Measurements from ENCODE around the gene ERC2.

Gene ERC2

GRCh38 chr3:55616803-55617202 lies 851.5 kb downstream of the ERC2 start:
- DNase-seq (ENCODE audit: low read depth), result no peak

GRCh38 chr3:55615694-55616295 lies 852.5 kb downstream of the ERC2 start:
- no peak for DNase-seq (ENCODE audit: low read depth)

DNA sequence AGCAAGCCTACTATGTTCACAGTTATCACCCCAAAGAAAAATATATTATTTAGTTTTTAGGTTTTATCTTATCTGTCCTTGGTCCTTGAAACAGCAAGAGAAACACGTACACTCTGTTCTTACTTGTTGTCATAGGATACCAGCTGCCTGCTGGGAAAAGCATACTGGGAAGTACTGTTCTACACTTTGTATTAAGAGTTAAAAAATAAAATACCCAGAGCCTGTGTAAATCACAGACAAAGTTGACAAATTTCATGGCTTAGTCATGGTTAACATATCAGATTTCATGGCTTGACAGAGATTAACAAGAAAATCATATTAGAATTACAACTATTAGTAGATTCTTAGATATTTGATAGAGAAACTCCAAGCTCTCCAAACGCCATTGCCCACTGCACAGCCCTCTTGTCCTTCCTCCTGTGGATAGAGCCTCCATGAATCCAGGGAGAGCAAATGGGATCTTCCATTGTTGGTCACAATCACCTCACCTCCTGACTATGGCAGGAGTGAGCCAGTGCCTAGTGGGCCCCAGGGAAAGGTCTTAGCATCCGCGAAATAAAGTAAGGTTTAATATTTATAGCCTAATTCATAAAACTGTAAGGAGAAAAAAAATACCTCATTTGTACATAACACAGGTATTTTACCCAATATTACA lies 853.1 kb downstream of the ERC2 start:
- DNase-seq (ENCODE audit: low read depth), result no peak

GRCh38 chr3:55611121-55611520 lies 857.1 kb downstream of the ERC2 start:
- no peak for DNase-seq (ENCODE audit: low read depth)

DNA sequence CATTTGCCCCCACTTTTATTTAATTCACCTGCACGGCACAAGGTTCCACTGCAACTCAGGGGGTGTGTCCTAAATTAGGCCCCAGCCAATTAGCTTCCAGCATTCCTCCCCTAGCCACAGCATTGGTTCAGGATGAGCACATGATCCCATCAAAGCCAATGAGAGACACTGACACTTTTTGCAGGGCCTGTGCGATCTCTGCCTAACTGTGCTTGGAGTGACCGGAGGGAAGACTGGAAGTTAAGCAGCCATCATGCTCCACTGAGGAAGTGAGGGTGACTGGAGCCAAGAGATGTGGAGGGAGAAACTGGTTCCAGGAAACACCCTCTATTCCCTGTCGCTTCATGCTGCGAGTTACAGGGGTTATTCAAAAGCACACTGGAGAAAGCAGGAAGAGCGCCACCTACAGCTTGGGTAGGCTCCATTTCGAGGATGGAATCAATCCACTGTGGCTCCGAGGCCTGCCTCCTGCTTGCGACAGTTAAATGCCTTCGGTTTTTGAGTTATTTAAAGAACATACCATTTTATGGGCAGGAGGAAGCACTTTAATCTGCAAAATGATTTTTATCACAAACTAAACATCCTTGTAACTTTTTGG lies 858.9 kb downstream of the ERC2 start:
- DNase-seq (ENCODE audit: low read depth), result no peak

DNA sequence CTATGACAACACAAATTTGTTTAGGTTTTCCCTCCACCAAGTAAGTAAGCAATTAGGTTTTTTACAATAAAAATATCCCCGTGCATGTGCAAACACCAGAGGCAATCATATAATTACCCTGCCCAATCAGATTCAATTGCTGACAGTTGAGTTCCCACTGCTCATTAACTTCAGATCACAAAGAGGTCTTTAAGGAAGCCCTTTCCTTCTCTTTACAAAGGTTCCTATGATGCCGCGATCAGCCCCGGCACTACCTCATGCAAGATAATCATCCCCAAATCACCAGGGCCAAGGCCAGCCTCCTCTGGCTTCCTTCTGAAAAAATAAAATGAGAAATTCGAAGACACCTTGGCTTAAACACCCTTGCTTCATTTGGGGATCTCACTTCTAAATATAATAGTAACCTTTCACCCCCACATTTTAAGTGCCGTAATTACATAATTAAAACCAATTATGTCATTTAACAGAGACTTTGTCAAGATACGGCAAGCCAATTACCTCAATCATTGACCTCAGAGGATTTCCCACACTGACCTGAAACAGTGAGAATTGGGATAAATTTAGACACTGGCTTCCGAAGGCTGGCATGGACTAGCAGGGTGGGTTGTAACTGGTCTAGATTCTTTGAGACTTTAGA lies 859.8 kb downstream of the ERC2 start:
- DNase-seq (ENCODE audit: low read depth), result no peak

DNA sequence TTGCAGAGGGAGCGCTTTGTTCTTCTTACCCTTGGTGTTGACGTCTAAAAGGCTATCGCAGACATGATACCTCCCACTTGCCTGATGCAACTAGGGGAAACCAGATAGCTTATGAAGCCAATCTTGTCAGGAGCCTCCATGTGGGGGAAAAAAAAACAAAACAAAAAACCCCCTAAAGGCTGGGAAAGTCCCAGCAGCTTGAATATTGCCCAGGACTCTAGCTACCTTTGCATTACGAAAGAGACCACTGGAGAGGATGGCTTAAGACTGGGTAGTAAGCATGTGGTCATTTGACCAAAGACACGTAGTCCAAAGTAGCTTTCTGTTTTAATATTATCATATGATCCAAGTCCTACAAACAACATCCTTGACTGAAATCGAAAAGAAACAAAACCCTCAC lies 860.4 kb downstream of the ERC2 start:
- no peak for DNase-seq (ENCODE audit: low read depth)

- no peak for DNase-seq (ENCODE audit: low read depth)
Measured at GRCh38 chr3:55607175-55607574, 861.1 kb downstream of the ERC2 start.

GRCh38 chr3:55605443-55606236 lies 862.6 kb downstream of the ERC2 start:
- peak; percentile 29 for DNase-seq (ENCODE audit: low read depth)

- no peak for DNase-seq (ENCODE audit: low read depth)
Measured at GRCh38 chr3:55604846-55605245, 863.4 kb downstream of the ERC2 start.

- DNase-seq (ENCODE audit: low read depth), result no peak
Measured at GRCh38 chr3:55604402-55604801, 863.9 kb downstream of the ERC2 start.

DNA sequence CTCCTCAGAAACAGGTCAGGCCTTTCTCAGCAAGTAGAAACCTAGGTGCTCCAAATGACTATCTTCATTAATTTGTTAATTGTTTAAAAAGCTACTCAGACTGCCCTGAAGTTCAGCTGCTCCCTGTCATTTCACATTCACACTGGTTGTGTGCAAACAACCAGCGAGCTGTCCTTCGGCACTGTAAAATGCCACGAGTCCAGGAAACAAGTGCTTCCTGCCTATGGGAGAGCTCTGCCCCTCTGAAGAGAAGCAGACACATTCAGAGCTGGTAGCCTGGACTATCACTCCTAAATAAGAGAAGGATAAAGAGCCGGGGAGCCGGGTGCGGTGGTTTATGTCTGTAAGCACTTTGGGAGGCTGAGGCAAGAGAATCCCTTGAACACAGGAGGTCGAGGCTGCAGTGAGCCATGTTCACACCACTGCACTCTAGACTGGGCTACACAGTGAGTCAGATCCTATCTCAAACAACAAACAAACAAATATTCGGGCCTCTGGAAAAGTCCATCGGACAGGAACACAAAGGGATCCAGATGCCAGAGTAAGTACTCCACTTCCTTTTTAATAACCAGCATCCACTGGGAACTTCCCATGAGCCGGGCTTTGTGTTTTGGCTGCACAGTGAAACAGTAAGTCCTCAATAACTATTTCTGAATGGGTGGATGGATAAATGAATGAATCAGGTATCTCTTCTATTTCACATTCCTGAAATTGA lies 866.7 kb downstream of the ERC2 start:
- DNase-seq (ENCODE audit: low read depth), result no peak

DNA sequence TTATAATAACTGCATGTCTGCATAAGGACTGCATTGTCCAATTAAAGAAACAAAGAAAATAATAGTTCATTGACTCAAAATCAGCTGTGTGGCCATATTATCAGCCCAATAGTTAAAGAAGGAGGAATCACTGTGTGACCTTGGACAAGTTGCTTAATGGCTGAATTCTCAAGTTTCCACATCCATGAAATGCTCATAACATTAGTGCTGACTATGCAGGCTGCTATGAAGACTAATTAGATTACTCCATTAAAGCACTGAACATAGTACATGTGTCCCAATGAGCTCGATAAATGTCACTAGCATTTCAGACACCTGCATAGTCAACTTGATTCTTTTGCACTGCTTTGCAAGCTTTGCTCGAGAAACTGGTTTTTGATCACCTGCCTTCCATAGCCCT lies 870.0 kb downstream of the ERC2 start:
- no peak for DNase-seq (ENCODE audit: low read depth)

DNA sequence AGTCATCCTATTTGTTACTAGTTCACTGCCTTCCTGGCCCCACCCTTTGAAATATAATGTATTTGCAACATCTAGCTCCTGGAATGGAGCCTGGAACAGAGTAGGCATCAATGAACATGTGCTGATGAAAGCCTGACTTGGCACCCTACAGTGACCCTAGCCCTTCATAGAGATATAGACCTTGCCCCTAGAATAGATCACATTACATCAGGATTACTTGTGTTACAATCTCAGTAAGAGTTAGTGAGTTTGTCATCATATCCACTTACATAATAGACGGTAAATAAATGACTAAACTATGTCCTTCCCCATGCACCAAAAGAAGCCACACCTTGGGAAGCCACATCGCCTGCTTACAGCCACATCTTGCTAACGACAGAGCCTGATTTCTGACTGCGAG lies 870.6 kb downstream of the ERC2 start:
- DNase-seq (ENCODE audit: low read depth), result no peak

DNA sequence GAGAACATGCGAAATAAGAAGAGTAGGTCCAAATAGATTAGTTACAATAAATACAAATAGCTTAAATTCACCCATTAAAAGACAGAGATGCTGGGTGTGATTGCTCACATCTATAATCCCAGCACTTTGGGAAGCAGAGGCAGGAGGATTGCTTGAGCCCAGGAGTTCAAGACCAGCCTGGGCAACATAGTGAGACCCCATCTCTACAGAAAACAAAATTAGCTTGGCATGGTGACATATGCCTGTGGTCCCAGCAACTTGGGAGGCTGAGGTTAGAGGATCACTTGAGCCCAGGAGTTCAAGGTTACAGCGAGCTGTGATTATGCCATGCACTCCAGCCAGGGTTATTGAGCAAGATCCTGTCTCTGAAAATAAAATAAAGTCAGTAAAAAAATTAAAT lies 872.1 kb downstream of the ERC2 start:
- DNase-seq (ENCODE audit: low read depth), result no peak

- no peak for DNase-seq (ENCODE audit: low read depth)
Measured at GRCh38 chr3:55595420-55595819, 872.8 kb downstream of the ERC2 start.

- DNase-seq (ENCODE audit: low read depth), result no peak
Measured at GRCh38 chr3:55592572-55592971, 875.7 kb downstream of the ERC2 start.

- DNase-seq (ENCODE audit: low read depth), result no peak
Measured at GRCh38 chr3:55591888-55592287, 876.4 kb downstream of the ERC2 start.

- no peak for DNase-seq (ENCODE audit: low read depth)
Measured at GRCh38 chr3:55588146-55588765, 880.0 kb downstream of the ERC2 start.

DNA sequence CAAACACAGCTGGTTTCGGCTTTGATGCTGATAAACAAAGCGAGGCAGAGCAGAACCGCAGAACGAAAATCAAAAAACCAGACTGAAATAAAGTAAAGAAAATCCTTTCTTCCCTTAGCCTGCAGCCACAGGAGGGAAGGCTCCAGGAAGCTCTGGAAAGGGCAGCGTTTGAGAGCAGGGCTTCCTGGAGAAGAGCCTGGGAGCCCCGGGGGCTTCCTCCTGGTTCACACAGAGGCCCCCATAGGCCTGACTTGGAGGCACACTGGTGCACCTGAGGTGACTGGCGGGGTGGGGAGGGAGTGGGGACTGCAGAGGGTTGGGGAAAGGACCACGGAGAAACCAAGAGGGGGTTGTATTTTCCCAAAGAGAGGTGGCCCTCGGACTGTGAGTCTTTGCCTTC lies 882.4 kb downstream of the ERC2 start:
- no peak for DNase-seq (ENCODE audit: low read depth)

DNA sequence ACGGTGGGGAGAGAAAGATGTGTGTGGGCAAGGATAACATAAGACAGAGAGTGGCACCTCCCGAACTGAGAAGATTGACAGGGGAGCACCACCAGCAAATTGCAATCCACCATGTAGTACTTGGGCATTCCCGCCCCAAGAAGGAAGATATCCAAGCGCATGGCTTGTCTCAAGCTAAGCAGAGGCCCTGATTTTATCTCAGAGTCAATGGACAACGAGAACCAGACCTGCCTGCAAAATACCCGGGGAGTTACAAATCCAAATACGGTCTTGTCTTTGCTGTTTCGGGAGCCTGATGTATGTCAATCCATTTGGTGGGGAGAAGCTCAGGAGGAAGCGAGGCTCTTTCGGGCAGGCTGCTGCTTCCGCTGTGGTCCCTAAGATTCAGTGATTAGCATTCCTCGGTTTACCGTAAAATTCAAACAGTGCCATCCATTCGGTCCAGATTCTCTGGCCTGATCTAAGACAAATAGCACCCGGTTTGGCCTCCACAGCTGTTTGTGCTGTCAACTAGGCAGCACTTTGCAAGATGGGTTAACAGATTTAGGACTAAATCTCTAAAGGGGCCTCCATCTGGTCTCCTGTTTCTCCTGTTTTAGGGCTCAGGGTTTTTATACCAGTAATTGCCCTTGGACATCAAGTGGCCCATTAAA lies 883.4 kb downstream of the ERC2 start:
- DNase-seq (ENCODE audit: low read depth), result no peak

All from stromal cell of bone marrow (primary cell).